Measurements from ENCODE around the gene HOXB3. TPM values are rescaled to one million over a fixed set of nuclear protein-coding genes. Genes with fewer than 3 reads are reported as not detected.

Gene HOXB3
- total and polyA plus RNA-seq, 8 donors, result 1.1 to 5.6 (median 2.0) TPM

DNA sequence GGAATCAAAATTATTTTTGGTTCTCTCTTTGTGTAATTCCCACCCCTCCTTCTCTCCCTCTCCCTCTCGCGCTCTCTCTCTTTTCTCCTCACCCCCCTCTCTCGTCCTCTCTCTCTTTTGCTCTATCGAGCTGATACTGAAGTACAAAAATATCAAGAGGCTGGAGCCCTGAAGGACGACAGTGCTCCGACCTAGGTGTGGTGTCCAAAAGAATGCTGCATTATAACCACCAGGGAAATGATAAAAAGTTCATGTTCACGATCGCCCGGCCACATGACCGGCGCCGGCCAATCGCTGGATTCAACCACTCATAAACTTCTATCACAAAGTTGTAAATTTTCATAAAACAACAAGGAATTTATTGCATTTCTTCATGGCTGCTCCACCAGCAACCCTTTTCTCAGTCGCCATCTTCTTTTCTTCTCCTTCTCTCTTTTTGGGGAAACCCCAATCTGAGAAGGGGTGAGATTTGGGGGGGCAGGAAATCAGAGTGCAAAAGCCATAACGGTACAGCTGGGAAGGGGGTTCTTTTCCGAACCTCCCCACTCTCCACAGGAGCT lies 14.8 kb upstream of the HOXB3 start, which contains the start of gene HOXB6:
TSS of gene HOXB6 (minus strand) at position 217 of the 560 bp plus-strand sequence. CDS start 6,836 bp downstream, outside the sequence.
- Histone ChIP-seq H3K4me3 (peak within 1 kb of the TSS in 1 of 4 donors; percentile 10), H3K4me1 (peaks cover 0 to 6% (median 0%) of the 10 kb centered on the region in 3 donors), H3K27me3 (peaks cover 0 to 90% (median 19%) of the 10 kb centered on the region in 4 donors), H3K27ac (no peak within 1 kb of the TSS), H3K9me3 (no peaks in the 10 kb centered on the region), H3K36me3 (no peaks in the 10 kb centered on the region)
- WGBS, 2 donors, result 15% methylated on average over 16 of the region's 16 CpGs
- TF ChIP-seq, protein P1, sequence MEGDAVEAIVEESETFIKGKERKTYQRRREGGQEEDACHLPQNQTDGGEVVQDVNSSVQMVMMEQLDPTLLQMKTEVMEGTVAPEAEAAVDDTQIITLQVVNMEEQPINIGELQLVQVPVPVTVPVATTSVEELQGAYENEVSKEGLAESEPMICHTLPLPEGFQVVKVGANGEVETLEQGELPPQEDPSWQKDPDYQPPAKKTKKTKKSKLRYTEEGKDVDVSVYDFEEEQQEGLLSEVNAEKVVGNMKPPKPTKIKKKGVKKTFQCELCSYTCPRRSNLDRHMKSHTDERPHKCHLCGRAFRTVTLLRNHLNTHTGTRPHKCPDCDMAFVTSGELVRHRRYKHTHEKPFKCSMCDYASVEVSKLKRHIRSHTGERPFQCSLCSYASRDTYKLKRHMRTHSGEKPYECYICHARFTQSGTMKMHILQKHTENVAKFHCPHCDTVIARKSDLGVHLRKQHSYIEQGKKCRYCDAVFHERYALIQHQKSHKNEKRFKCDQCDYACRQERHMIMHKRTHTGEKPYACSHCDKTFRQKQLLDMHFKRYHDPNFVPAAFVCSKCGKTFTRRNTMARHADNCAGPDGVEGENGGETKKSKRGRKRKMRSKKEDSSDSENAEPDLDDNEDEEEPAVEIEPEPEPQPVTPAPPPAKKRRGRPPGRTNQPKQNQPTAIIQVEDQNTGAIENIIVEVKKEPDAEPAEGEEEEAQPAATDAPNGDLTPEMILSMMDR (IDR thresholded peaks at IDR 0.05), result no peak
- ATAC-seq, result no peak
- intact Hi-C loops (cut with DNase I), result no loop called here
- FAIRE-seq, result no peak
- DNase-seq, result no peak

DNA sequence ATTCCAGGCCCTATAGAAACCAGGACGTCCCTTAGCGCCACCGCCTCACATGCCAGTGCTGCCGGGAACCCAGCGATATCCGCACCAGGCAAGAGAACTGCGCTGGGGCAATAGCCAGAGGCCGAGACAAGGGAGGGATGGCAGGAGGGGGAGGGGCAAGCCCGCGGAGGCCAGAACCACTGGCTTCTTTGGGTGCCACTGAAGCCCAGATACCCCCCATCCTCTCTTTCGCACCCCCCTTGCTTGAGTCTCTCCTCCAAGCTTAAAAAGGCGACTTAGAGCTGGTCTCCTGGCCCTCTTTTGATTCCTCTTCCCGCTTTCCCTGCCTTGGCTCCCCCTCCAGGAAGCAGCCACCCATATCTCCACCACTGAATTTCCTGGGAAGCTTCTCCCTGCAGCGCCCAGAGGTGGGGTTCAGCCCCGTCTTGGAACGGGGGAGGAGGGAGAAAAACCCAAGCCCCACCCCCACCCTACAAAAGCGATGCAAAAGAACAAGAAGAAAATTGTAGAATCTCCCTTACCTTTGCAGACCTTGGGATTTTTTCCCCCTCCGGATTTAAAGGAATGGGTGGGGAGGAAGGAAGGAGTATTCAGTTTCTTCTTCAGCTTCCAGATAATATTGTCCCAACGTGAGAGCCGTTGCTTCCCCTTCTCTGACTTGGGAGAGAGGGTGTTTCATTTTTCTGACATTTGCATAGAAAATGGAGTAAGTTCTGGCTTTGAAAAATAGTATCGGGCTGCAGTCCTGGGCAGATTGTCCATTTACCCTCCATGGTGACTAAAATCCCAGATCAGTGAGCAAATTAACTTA lies 14.1 kb upstream of the HOXB3 start:
- 8 to 9% methylated on average over 18 to 21 of the region's 21 CpGs for WGBS, 2 donors
- peak in 1 of 4 donors; percentile 46 for ATAC-seq
- TF ChIP-seq, protein P1 (IDR thresholded peaks at IDR 0.05), result no peak
- no peak for FAIRE-seq
- Histone ChIP-seq H3K27ac (no peak overlapping the region), H3K4me1 (peaks cover 0 to 6% (median 0%) of the 10 kb centered on the region in 3 donors), H3K36me3 (no peaks in the 10 kb centered on the region), H3K9me3 (no peaks in the 10 kb centered on the region), H3K4me3 (peak overlapping the region in 1 of 4 donors; percentile 10), H3K27me3 (peaks cover 0 to 90% (median 19%) of the 10 kb centered on the region in 4 donors)
- intact Hi-C loops (cut with DNase I), result no loop called here
- no peak for DNase-seq

DNA sequence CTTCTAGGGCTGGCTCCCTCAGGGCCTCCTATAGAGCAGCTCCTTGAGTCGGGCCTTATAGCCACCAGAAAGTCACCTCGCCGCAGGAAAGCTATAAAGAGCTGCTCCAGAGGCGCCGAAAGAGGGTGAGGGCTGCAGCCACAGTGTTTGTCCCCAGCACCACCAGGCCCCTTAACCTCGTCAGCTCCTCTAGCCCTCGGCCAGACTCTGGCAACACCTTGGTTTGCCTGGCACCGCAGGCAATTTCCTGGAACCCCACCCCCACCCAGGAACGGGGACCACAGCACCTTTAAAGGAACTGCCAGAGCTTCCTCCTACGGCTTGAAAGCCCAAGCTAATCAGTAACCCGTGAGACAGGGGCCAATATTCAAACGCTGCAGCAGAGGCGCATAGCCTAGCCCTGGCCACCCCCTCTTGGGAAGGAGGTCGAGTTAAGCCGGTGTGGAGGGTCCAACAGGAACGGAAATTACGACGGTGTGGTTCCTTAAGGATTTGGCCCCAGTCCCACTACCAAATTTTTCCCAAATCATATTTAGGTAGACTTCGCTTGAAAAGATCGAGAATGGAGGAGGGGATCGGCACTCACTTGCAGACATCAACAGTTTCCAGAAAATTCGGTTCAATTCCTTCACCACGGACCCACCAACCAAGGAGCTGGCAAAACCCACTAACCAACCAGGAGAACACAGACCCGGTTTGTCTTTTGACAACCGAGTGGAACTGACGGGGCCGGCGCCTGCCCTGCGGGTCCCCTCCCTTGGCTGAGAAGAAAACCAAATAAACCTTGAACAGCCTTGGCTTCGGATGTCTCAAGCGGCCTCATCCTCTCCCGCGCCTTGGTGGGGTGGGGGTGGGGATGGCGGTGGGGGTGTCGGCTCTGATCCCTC lies 11.7 kb upstream of the HOXB3 start:
- Histone ChIP-seq H3K36me3 (no peaks in the 10 kb centered on the region), H3K4me3 (no peak overlapping the region), H3K27me3 (peaks cover 0 to 91% (median 14%) of the 10 kb centered on the region in 4 donors), H3K27ac (no peak overlapping the region), H3K9me3 (no peaks in the 10 kb centered on the region), H3K4me1 (peaks cover 0 to 6% (median 0%) of the 10 kb centered on the region in 3 donors)
- ATAC-seq, result peak; percentile 38 to 63 (median 50)
- no peak for FAIRE-seq
- no peak for DNase-seq
- WGBS, 2 donors, result 11 to 14% methylated on average over 35 of the region's 35 CpGs
- intact Hi-C loops (cut with DNase I), result no loop called here
- TF ChIP-seq, protein P1 (IDR thresholded peaks at IDR 0.05), result no peak

DNA sequence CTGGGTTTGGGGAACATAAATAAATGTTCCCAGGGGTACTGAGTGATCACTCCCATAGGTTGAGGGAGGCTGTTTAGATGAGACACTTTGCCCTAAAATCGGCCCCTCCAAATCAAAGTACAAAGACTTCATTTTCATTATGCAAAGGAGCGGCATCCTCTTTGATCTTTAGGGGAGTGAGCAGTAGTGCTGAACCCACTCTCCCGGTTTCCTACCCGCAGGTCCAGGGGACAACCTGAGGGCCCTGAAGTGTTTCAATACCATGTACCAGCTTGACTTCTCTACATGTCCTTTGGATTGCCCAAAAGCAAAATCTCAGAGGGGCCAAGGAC lies 11.1 kb upstream of the HOXB3 start:
- intact Hi-C loops (cut with DNase I), result no loop called here
- no peak overlapping the region for H3K27ac ChIP-seq
- H3K36me3 ChIP-seq, result no peaks in the 10 kb centered on the region
- TF ChIP-seq, protein P1 (IDR thresholded peaks at IDR 0.05), result no peak
- peaks cover 0 to 91% (median 16%) of the 10 kb centered on the region in 4 donors for H3K27me3 ChIP-seq
- ATAC-seq (no peak), FAIRE-seq (no peak), DNase-seq (no peak)
- H3K9me3 ChIP-seq, result no peaks in the 10 kb centered on the region
- WGBS, 2 donors, result 17 to 26% methylated on average over 4 of the region's 4 CpGs
- H3K4me3 ChIP-seq, result no peak overlapping the region
- peaks cover 0 to 10% (median 0%) of the 10 kb centered on the region in 3 donors for H3K4me1 ChIP-seq

Data from pancreas (tissue), 10 donors.